HG02943 (cell line): ENCODE results near the gene STAMBP.
"Not testable (repeated sequence)": the region's sequence is repeated elsewhere in the genome, so short reads cannot be mapped to it uniquely, and the experiment has no call there.

Experiments
- ATAC-seq: cut with Tn5 transposase; IDR thresholded peaks from one replicate; pipeline ENCODE4 v1.9.1; 2021; ENCODE audit warnings: mild to moderate bottlenecking, low read depth, moderate library complexity; ENCODE audit not compliant: unreplicated experiment

Gene STAMBP

GRCh38 chr2:73836141-73836943, 7.6 kb downstream of the STAMBP start:
- no peak for ATAC-seq

- no peak for ATAC-seq
Measured at GRCh38 chr2:73837847-73838585, 9.3 kb downstream of the STAMBP start.

GRCh38 chr2:73838889-73839534, 10.3 kb downstream of the STAMBP start:
- ATAC-seq = no peak

GRCh38 chr2:73839653-73840411, 11.1 kb downstream of the STAMBP start:
- no peak for ATAC-seq

- ATAC-seq = no peak
Measured at GRCh38 chr2:73841912-73842738, 13.4 kb downstream of the STAMBP start.

DNA sequence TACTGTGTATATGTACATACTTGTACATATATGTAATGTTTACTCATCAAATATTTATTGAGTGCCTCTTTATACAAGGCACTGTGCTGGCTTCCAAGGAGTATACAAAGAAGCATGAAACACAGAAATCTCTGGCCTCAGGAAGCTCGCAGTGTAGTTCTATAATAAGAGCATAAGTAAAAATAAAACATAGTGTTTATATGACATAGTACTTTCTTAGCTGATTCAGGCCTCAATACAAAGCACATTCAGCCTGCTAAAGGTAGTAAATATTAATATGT, 13.9 kb downstream of the STAMBP start:
- ATAC-seq = no peak

- no peak for ATAC-seq
Measured at GRCh38 chr2:73844087-73844486, 15.3 kb downstream of the STAMBP start.

- ATAC-seq = no peak
Measured at GRCh38 chr2:73850009-73850408, 21.2 kb downstream of the STAMBP start.

GRCh38 chr2:73851274-73851673, 22.5 kb downstream of the STAMBP start:
- no peak for ATAC-seq

GRCh38 chr2:73852020-73852419, 23.3 kb downstream of the STAMBP start:
- ATAC-seq = no peak

- ATAC-seq = no peak
Measured at GRCh38 chr2:73855526-73855925, 26.8 kb downstream of the STAMBP start.

DNA sequence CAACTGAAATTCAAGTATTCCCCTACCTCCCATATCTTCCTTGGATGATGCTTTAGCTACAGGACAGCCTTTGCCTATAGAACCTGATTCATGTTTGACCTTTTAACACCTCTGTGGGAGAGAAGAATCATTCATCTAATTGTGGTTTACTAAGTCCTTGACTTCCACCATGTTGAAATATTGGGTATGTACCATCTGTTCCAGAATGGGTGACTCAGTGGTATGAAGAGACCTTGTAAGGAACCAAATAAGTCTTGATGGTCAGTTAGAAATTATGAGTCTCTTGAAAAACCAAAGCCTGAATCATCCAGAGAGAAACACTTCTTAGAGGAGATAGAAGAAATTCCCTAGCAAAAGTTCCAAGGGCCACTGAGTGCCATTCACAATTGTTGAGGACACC, 27.5 kb downstream of the STAMBP start:
- no peak for ATAC-seq

- no peak for ATAC-seq
Measured at GRCh38 chr2:73859721-73860586, 31.2 kb downstream of the STAMBP start.

DNA sequence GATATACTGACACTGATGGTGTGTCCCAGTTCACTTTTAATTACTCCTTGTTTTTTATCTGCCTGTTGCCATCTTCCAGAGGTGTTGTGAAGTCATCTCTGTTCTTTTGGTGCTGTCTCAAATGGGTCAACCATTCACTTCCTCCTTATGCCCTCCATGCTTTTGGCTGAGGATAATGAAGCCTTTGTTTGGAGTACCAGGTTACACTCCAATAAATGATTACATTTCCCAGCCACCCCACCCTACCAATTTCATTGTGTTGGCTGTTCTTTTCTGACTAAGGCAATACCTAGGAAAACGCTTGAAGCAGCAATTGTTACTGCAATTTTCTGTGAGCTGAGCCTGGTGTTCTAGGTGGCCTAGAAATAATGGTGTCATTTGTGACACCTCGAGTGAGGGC, 34.2 kb downstream of the STAMBP start:
- no peak for ATAC-seq

DNA sequence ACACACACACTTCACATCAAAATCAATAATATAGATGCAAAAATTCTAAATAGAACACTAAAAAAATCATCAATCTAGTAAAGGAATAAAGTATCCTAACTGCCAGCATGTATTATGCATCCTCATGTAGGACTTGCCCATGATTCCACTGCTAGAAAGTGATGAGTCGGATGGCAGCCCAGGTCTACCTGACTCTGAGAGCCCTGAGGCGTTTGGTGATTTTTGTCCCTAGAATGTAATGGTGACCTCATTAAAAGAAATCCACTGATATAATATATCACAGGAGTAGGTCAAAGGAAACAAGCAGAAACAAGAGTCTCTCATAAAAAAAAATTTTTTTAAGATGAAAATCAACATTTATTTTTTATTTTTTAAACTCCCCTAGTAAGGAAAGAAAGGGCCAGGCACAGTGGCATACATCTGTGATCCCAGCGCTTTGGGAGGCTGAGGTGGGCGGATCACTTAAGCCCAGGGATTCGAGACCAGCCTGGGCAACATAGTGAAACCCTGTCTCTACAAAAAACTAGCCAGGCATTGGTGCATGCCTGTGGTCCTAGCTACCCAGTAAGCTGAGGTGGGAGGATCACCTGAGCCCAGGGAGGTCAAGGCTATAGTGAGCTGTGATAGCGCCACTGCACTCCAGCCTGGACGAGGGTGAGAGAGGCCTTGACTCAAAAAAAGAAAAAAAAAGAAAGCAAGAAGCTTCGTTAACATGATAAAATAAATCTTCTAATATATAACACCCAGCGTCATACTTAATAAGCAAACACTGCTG, 39.6 kb downstream of the STAMBP start:
- no peak for ATAC-seq

GRCh38 chr2:73870084-73870483, 41.3 kb downstream of the STAMBP start:
- no peak for ATAC-seq

DNA sequence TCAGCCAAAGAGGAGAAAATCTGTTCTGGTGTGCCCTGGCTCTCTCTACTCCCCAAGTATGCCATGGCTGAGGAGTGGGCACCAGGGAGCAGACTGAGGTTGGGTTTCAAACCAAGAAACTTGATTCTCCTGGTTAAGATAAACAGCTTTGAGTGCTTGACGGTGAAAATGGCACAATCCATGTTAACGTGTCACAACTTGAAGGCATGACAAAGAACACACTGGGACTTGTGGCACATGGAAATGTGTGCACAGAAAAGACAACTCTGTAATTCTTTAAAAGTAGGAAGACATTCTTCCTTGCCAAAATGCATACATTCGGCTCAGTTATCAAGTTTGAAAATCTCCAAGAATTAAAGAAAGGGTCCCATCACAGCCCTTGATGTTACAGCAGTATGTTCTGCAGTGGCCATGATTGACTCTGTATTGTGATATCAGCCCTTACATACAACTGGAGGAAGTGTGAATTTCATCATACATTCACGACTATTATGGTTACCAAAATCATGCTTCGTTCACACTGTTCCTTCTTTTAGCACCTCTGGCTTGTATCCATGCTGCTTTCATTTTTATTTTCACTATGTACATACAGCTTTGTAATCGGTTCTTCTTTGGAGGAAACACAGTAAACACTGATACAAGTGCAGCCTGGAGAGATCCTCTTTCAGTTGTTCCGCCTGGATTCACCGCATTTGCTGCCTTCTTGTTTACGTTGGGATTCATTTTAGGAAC, 48.5 kb downstream of the STAMBP start:
- ATAC-seq = no peak

- not testable (repeated sequence) for ATAC-seq
Measured at GRCh38 chr2:73877984-73878383, 49.2 kb downstream of the STAMBP start.
